Caco-2 (cell line): Measurements from ENCODE around the gene EXTL1. TPM values are rescaled to one million over a fixed set of nuclear protein-coding genes. Genes with fewer than 3 reads are reported as not detected.

Experiments used
- BruUV-seq: library from RNA; stranded (reverse); fragments of 400-500 nt; replicated peaks from 2 replicates; lab custom pipeline; 2021; lab: Mats Ljungman, UMichigan
- CTCF ChIA-PET: fragments of 300-600 bp; sonication (Branson Sonifier 250); formaldehyde crosslinking; loops from one replicate; lab custom pipeline; 2022; ENCODE audit warnings: antibody characterized with exemption; lab: Charles Lee
- POLR2A ChIA-PET: fragments of 300-600 bp; sonication (Branson Sonifier 250); formaldehyde crosslinking; loops from one replicate; lab custom pipeline; 2022; ENCODE audit warnings: antibody characterized with exemption; lab: Charles Lee
- DNase-seq, 2 experiments: peaks; one replicate each; pipeline versions ENCODE4 v3.0.0 to v3.0.0-alpha.2; 2020 to 2022
- H3K27me3 ChIP-seq: replicated peaks from 2 replicates; pipeline ENCODE4 v1.6.0; 2011; ENCODE audit warnings: low read length; ENCODE audit not compliant: control insufficient read depth, insufficient read depth
- H3K36me3 ChIP-seq: 2 replicates; pipeline ENCODE4 v1.5.1; 2011; ENCODE audit warnings: low read length; ENCODE audit not compliant: control insufficient read depth, insufficient read depth
- H3K4me1 ChIP-seq: fragments of 250-450 bp; sonication (Bioruptor Pico); 2 replicates; pipeline ENCODE4 v1.5.1; 2020; ENCODE audit warnings: mild to moderate bottlenecking
- H3K4me3 ChIP-seq: 2 replicates; pipeline ENCODE4 v1.5.1; 2011; ENCODE audit warnings: low read depth, mild to moderate bottlenecking, control low read depth, low read length
- H3K9me3 ChIP-seq: fragments of 250-450 bp; sonication (Bioruptor Pico); 2 replicates; pipeline ENCODE4 v1.5.1; 2020; ENCODE audit warnings: mild to moderate bottlenecking, moderate library complexity
- H3K27ac Mint-ChIP-seq: one replicate; pipeline ENCODE4 v1.8.0; 2022; ENCODE audit warnings: mixed read lengths; ENCODE audit not compliant: unreplicated experiment
- H3K27me3 Mint-ChIP-seq: one replicate; pipeline ENCODE4 v1.8.0; 2022; ENCODE audit warnings: mixed read lengths; ENCODE audit not compliant: insufficient read depth, unreplicated experiment
- H3K36me3 Mint-ChIP-seq: one replicate; pipeline ENCODE4 v1.8.0; 2022; ENCODE audit warnings: mild to moderate bottlenecking, mixed read lengths; ENCODE audit not compliant: insufficient read depth, unreplicated experiment
- H3K4me1 Mint-ChIP-seq: one replicate; pipeline ENCODE4 v1.8.0; 2022; ENCODE audit warnings: low read depth, mixed read lengths; ENCODE audit not compliant: unreplicated experiment
- H3K4me3 Mint-ChIP-seq: one replicate; pipeline ENCODE4 v1.8.0; 2022; ENCODE audit warnings: mild to moderate bottlenecking, moderate library complexity, mixed read lengths; ENCODE audit not compliant: unreplicated experiment
- H3K9me3 Mint-ChIP-seq: one replicate; pipeline ENCODE4 v1.8.0; 2022; ENCODE audit warnings: mixed read lengths; ENCODE audit not compliant: unreplicated experiment
- CTCF ChIP-seq, 2 experiments: fragments of 200-600 bp in 1 of 2; IDR thresholded peaks; 1 replicate in 1 of 2; 2 replicates in 1 of 2; pipeline versions ENCODE4 v1.5.1 to v1.8.0; 2011 to 2022; ENCODE audit warnings: antibody characterized with exemption in 1 of 2, control low read depth in 1 of 2, inconsistent platforms in 1 of 2, low read depth in 1 of 2, low read length in 1 of 2, mild to moderate bottlenecking in 1 of 2, moderate library complexity in 1 of 2; ENCODE audit not compliant: insufficient read depth in 1 of 2, severe bottlenecking in 1 of 2, unreplicated experiment in 1 of 2
- intact Hi-C: fragments of 100-400 bp; cut with micrococcal nuclease; formaldehyde crosslinking; loops from one replicate; pipeline ENCODE4 v1.10.0; 2022; ENCODE audit not compliant: unreplicated experiment
- total RNA-seq: library from RNA; stranded (reverse); gene quantifications from 2 replicates; pipeline ENCODE4 v1.2.3, GENCODE V29; 2022

Gene EXTL1
- total RNA-seq, 1 experiment from 2014 or later = 0.34 TPM

- peak; percentile 93 to 94 for DNase-seq
- Histone ChIP-seq H3K4me1 (peaks cover 9% of the 10 kb centered on the region), H3K36me3 (no peaks in the 10 kb centered on the region), H3K4me3 (peak overlapping the region; percentile 86), H3K9me3 (no peaks in the 10 kb centered on the region), H3K27me3 (no peaks in the 10 kb centered on the region)
- peaks cover 8% of the 10 kb centered on the region for H3K4me1 Mint-ChIP-seq
- BruUV-seq = no TSS peak
- ChIA-PET CTCF (interaction anchor here (0.7 to 3.4 kb wide), 11 partner anchors 10 to 198 kb away, joined by 3 to 77 read pairs (median 4); partner anchors contain the start of genes CEP85, SLC30A2 and ZNF593), POLR2A (interaction anchor here (1.0 kb wide), 1 partner anchor 110 kb away, joined by 5 read pairs; no protein-coding TSS in a partner anchor)
- intact Hi-C loops = loop anchor here (1.0 to 5.0 kb wide), 3 partner anchors 69 to 127 kb away; no protein-coding TSS in a partner anchor
- peak; percentile 10 to 36 for TF ChIP-seq CTCF (IDR thresholded peaks at IDR 0.05; ENCODE audit: insufficient read depth in 1 of 2, low read depth in 1 of 2, low read length in 1 of 2, severe bottlenecking in 1 of 2, unreplicated experiment in 1 of 2)
- no peaks in the 10 kb centered on the region for H3K36me3 Mint-ChIP-seq
- no peaks in the 10 kb centered on the region for H3K27me3 Mint-ChIP-seq
- peak overlapping the region; percentile 56 for H3K27ac Mint-ChIP-seq
- peak overlapping the region; percentile 88 for H3K4me3 Mint-ChIP-seq
- no peaks in the 10 kb centered on the region for H3K9me3 Mint-ChIP-seq
Observed at GRCh38 chr1:26035203-26035958, 13.8 kb downstream of the EXTL1 start.

GRCh38 chr1:26035959-26036755 lies 14.6 kb downstream of the EXTL1 start:
- BruUV-seq = no TSS peak
- H3K4me1 Mint-ChIP-seq = peaks cover 8% of the 10 kb centered on the region
- ChIA-PET POLR2A (interaction anchor here (0.7 to 1.0 kb wide), 2 partner anchors 109 to 219 kb away, joined by 5 to 6 read pairs; no protein-coding TSS in a partner anchor), CTCF (interaction anchor here (0.7 to 3.4 kb wide), 15 partner anchors 9 to 198 kb away, joined by 3 to 77 read pairs (median 5); partner anchors contain the start of genes CEP85, SLC30A2 and ZNF593)
- Histone ChIP-seq H3K27me3 (no peaks in the 10 kb centered on the region), H3K4me3 (peak overlapping the region; percentile 86), H3K9me3 (no peaks in the 10 kb centered on the region), H3K36me3 (no peaks in the 10 kb centered on the region), H3K4me1 (peaks cover 9% of the 10 kb centered on the region)
- peak overlapping the region; percentile 56 for H3K27ac Mint-ChIP-seq
- H3K4me3 Mint-ChIP-seq = peak overlapping the region; percentile 88
- intact Hi-C loops = loop anchor here (1.0 to 5.0 kb wide), 3 partner anchors 69 to 126 kb away; no protein-coding TSS in a partner anchor
- DNase-seq = peak; percentile 80 to 85
- H3K9me3 Mint-ChIP-seq = no peaks in the 10 kb centered on the region
- no peaks in the 10 kb centered on the region for H3K36me3 Mint-ChIP-seq
- H3K27me3 Mint-ChIP-seq = no peaks in the 10 kb centered on the region
- TF ChIP-seq CTCF (IDR thresholded peaks at IDR 0.05; ENCODE audit: insufficient read depth in 1 of 2, low read depth in 1 of 2, low read length in 1 of 2, severe bottlenecking in 1 of 2, unreplicated experiment in 1 of 2) = peak; percentile 86 to 90
